HFF-Myc (cell line): Measurements from ENCODE around the gene CAPN13.

Experiments
- DNase-seq: peaks from one replicate; pipeline ENCODE4 v3.0.0-alpha.2; 2011; ENCODE audit warnings: low read depth; ENCODE audit errors: extremely low read depth
- H3K4me3 ChIP-seq: replicated peaks from 2 replicates; pipeline ENCODE4 v1.5.1; 2011; ENCODE audit warnings: low read depth, mild to moderate bottlenecking, control low read depth, low read length
- CTCF ChIP-seq: IDR thresholded peaks from 2 replicates; pipeline ENCODE4 v1.5.1; 2012; ENCODE audit warnings: mild to moderate bottlenecking, low read depth, low read length, control low read depth; ENCODE audit errors: missing control alignments

The CAPN13 gene

GRCh38 chr2:30677861-30678385 lies 129.3 kb downstream of the CAPN13 start:
- TF ChIP-seq CTCF = no peak
- H3K4me3 ChIP-seq = no peak overlapping the region
- no peak for DNase-seq

GRCh38 chr2:30677231-30677630 lies 130.0 kb downstream of the CAPN13 start:
- DNase-seq = no peak
- H3K4me3 ChIP-seq = no peak overlapping the region
- TF ChIP-seq CTCF = no peak

- TF ChIP-seq CTCF = no peak
- no peak overlapping the region for H3K4me3 ChIP-seq
- no peak for DNase-seq
Measured at GRCh38 chr2:30675758-30676157, 131.5 kb downstream of the CAPN13 start.

GRCh38 chr2:30673127-30673526 lies 134.1 kb downstream of the CAPN13 start:
- DNase-seq = no peak
- TF ChIP-seq CTCF = no peak
- H3K4me3 ChIP-seq = no peak overlapping the region
